ENCODE measurements around the gene SNU13.
"Not testable (repeated sequence)": the region's sequence is repeated elsewhere in the genome, so short reads cannot be mapped to it uniquely, and the experiment has no call there.

SNU13 gene

GRCh38 chr22:41695211-41695610 is 6.5 kb upstream of the SNU13 start:
- no peak overlapping the region for H3K4me3 ChIP-seq (replicated peaks; ENCODE audit: low read depth, low read length)
- TF ChIP-seq CTCF (IDR thresholded peaks at IDR 0.05; ENCODE audit: low read depth, low read length, missing control alignments) = no peak
- no peak for DNase-seq (ENCODE audit: extremely low read depth, low read depth)

- DNase-seq (ENCODE audit: extremely low read depth, low read depth) = no peak
- no peak for TF ChIP-seq CTCF (IDR thresholded peaks at IDR 0.05; ENCODE audit: low read depth, low read length, missing control alignments)
- H3K4me3 ChIP-seq (replicated peaks; ENCODE audit: low read depth, low read length) = no peak overlapping the region
Observed at GRCh38 chr22:41690476-41690875, 1.8 kb upstream of the SNU13 start.

GRCh38 chr22:41687901-41688364 is 734 bp downstream of the SNU13 start:
- DNase-seq (ENCODE audit: extremely low read depth, low read depth) = no peak
- H3K4me3 ChIP-seq (replicated peaks; ENCODE audit: low read depth, low read length) = peak overlapping the region; percentile 97
- no peak for TF ChIP-seq CTCF (IDR thresholded peaks at IDR 0.05; ENCODE audit: low read depth, low read length, missing control alignments)

- peak overlapping the region; percentile 97 for H3K4me3 ChIP-seq (replicated peaks; ENCODE audit: low read depth, low read length)
Observed at GRCh38 chr22:41686890-41687289, 1.8 kb downstream of the SNU13 start.

GRCh38 chr22:41684194-41684593 is 4.5 kb downstream of the SNU13 start:
- no peak for TF ChIP-seq CTCF (IDR thresholded peaks at IDR 0.05; ENCODE audit: low read depth, low read length, missing control alignments)
- DNase-seq (ENCODE audit: extremely low read depth, low read depth) = no peak
- no peak overlapping the region for H3K4me3 ChIP-seq (replicated peaks; ENCODE audit: low read depth, low read length)

More at GRCh38 chr22:41686890-41687289, 1.8 kb downstream of the SNU13 start:
- DNase-seq (ENCODE audit: extremely low read depth, low read depth) = not testable (repeated sequence)

GRCh38 chr22:41683616-41684015 is 5.1 kb downstream of the SNU13 start:
- no peak overlapping the region for H3K4me3 ChIP-seq (replicated peaks; ENCODE audit: low read depth, low read length)
- no peak for TF ChIP-seq CTCF (IDR thresholded peaks at IDR 0.05; ENCODE audit: low read depth, low read length, missing control alignments)
- no peak for DNase-seq (ENCODE audit: extremely low read depth, low read depth)

- H3K4me3 ChIP-seq (replicated peaks; ENCODE audit: low read depth, low read length) = peak overlapping the region; percentile 49
- no peak for DNase-seq (ENCODE audit: extremely low read depth, low read depth)
- no peak for TF ChIP-seq CTCF (IDR thresholded peaks at IDR 0.05; ENCODE audit: low read depth, low read length, missing control alignments)
Observed at GRCh38 chr22:41683052-41683451, 5.6 kb downstream of the SNU13 start.

Measured in HFF-Myc (cell line).